ENCODE data around the gene CCDC171. TPM values are rescaled to one million over a fixed set of nuclear protein-coding genes. Genes with fewer than 3 reads are reported as not detected.

The CCDC171 gene
- total and polyA plus RNA-seq, 8 donors = 1.5 to 3.7 (median 2.7) TPM

GRCh38 chr9:15885464-15885863, 332.6 kb downstream of the CCDC171 start:
- no peak for FAIRE-seq
- WGBS, 2 donors = 85 to 91% methylated on average over 2 of the region's 2 CpGs

GRCh38 chr9:15889555-15889954, 336.7 kb downstream of the CCDC171 start:
- intact Hi-C loops (cut with DNase I) = no loop called here
- TF ChIP-seq CTCF (IDR thresholded peaks at IDR 0.05) = no peak
- Histone ChIP-seq H3K4me1 (no peaks in the 10 kb centered on the region), H3K36me3 (no peaks in the 10 kb centered on the region), H3K27me3 (no peaks in the 10 kb centered on the region), H3K9me3 (peaks cover 0 to 3% (median 0%) of the 10 kb centered on the region in 4 donors), H3K4me3 (no peak overlapping the region), H3K27ac (no peak overlapping the region)
- no peak for FAIRE-seq
- no peak for DNase-seq
- 93% methylated on average over 1 of the region's 1 CpG for WGBS, 2 donors
- no peak for ATAC-seq

More at GRCh38 chr9:15885464-15885863, 332.6 kb downstream of the CCDC171 start:
- Histone ChIP-seq H3K4me3 (no peak overlapping the region), H3K27me3 (no peaks in the 10 kb centered on the region), H3K4me1 (no peaks in the 10 kb centered on the region), H3K27ac (no peak overlapping the region), H3K9me3 (peaks cover 0 to under 1% (median 0%) of the 10 kb centered on the region in 4 donors), H3K36me3 (no peaks in the 10 kb centered on the region)
- intact Hi-C loops (cut with DNase I) = no loop called here
- DNase-seq = no peak
- ATAC-seq = no peak
- TF ChIP-seq CTCF (IDR thresholded peaks at IDR 0.05) = no peak

GRCh38 chr9:15901572-15901971, 348.7 kb downstream of the CCDC171 start:
- Histone ChIP-seq H3K27ac (no peak overlapping the region), H3K27me3 (no peaks in the 10 kb centered on the region), H3K36me3 (no peaks in the 10 kb centered on the region), H3K4me3 (no peak overlapping the region), H3K4me1 (no peaks in the 10 kb centered on the region), H3K9me3 (no peaks in the 10 kb centered on the region)
- FAIRE-seq (no peak), DNase-seq (no peak), ATAC-seq (no peak)
- intact Hi-C loops (cut with DNase I) = no loop called here
- 65 to 67% methylated on average over 1 of the region's 1 CpG for WGBS, 2 donors
- no peak for TF ChIP-seq CTCF (IDR thresholded peaks at IDR 0.05)

GRCh38 chr9:15909297-15909696, 356.5 kb downstream of the CCDC171 start:
- no peaks in the 10 kb centered on the region for H3K36me3 ChIP-seq
- ATAC-seq = no peak
- no peaks in the 10 kb centered on the region for H3K4me1 ChIP-seq
- no peak overlapping the region for H3K27ac ChIP-seq
- DNase-seq = no peak
- H3K4me3 ChIP-seq = no peak overlapping the region
- no peaks in the 10 kb centered on the region for H3K9me3 ChIP-seq
- intact Hi-C loops (cut with DNase I) = no loop called here
- no peaks in the 10 kb centered on the region for H3K27me3 ChIP-seq
- 83 to 92% methylated on average over 6 of the region's 6 CpGs for whole genome bisulfite sequencing, 2 donors
- no peak for FAIRE-seq
- no peak for TF ChIP-seq CTCF (IDR thresholded peaks at IDR 0.05)

- no peak for FAIRE-seq
- DNase-seq = no peak
- Histone ChIP-seq H3K4me1 (no peaks in the 10 kb centered on the region), H3K27ac (no peak overlapping the region), H3K4me3 (no peak overlapping the region), H3K36me3 (no peaks in the 10 kb centered on the region), H3K9me3 (no peaks in the 10 kb centered on the region), H3K27me3 (no peaks in the 10 kb centered on the region)
- no peak for ATAC-seq
- intact Hi-C loops (cut with DNase I) = no loop called here
- no peak for TF ChIP-seq CTCF (IDR thresholded peaks at IDR 0.05)
Observed at GRCh38 chr9:15915711-15916110, 362.9 kb downstream of the CCDC171 start.
